GM18907 (cell line): ENCODE results near the gene MUC5B.
"Not testable (repeated sequence)": the region's sequence is repeated elsewhere in the genome, so short reads cannot be mapped to it uniquely, and the experiment has no call there.

ENCODE experiments used
- ATAC-seq: cut with Tn5 transposase; IDR thresholded peaks from one replicate; pipeline ENCODE4 v1.9.1; 2021; ENCODE audit warnings: mild to moderate bottlenecking, moderate library complexity; ENCODE audit not compliant: unreplicated experiment

The MUC5B gene

DNA sequence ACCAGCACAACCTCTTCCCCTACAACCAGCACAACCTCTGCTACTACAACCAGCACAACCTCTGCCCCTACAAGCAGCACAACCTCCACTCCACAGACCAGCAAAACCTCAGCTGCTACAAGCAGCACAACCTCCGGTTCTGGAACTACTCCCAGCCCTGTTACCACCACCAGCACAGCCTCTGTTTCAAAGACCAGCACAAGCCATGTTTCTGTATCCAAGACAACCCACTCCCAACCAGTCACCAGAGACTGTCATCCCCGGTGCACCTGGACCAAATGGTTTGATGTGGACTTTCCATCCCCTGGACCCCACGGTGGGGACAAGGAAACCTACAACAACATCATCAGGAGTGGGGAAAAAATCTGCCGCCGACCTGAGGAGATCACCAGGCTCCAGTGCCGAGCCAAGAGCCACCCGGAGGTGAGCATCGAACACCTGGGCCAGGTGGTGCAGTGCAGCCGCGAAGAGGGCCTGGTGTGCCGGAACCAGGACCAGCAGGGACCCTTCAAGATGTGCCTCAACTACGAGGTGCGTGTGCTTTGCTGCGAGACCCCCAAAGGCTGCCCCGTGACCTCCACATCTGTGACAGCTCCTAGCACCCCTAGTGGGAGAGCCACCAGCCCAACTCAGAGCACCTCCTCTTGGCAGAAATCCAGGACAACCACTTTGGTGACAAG is 34.3 kb upstream of the MUC5B start:
- ATAC-seq = not testable (repeated sequence)

DNA sequence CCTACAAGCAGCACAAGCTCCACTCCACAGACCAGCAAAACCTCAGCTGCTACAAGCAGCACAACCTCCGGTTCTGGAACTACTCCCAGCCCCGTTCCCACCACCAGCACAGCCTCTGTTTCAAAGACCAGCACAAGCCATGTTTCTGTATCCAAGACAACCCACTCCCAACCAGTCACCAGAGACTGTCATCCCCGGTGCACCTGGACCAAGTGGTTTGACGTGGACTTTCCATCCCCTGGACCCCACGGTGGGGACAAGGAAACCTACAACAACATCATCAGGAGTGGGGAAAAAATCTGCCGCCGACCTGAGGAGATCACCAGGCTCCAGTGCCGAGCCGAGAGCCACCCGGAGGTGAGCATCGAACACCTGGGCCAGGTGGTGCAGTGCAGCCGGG is 33.0 kb upstream of the MUC5B start:
- ATAC-seq = not testable (repeated sequence)

DNA sequence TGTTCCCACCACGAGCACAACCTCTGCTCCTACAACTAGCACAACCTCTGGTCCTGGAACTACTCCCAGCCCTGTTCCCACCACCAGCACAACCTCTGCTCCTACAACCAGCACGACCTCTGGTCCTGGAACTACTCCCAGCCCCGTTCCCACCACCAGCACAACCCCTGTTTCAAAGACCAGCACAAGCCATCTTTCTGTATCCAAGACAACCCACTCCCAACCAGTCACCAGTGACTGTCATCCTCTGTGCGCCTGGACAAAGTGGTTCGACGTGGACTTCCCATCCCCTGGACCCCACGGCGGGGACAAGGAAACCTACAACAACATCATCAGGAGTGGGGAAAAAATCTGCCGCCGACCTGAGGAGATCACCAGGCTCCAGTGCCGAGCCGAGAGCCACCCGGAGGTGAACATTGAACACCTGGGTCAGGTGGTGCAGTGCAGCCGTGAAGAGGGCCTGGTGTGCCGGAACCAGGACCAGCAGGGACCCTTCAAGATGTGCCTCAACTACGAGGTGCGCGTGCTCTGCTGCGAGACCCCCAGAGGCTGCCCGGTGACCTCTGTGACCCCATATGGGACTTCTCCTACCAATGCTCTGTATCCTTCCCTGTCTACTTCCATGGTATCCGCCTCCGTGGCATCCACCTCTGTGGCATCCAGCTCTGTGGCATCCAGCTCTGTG is 30.9 kb upstream of the MUC5B start:
- not testable (repeated sequence) for ATAC-seq

DNA sequence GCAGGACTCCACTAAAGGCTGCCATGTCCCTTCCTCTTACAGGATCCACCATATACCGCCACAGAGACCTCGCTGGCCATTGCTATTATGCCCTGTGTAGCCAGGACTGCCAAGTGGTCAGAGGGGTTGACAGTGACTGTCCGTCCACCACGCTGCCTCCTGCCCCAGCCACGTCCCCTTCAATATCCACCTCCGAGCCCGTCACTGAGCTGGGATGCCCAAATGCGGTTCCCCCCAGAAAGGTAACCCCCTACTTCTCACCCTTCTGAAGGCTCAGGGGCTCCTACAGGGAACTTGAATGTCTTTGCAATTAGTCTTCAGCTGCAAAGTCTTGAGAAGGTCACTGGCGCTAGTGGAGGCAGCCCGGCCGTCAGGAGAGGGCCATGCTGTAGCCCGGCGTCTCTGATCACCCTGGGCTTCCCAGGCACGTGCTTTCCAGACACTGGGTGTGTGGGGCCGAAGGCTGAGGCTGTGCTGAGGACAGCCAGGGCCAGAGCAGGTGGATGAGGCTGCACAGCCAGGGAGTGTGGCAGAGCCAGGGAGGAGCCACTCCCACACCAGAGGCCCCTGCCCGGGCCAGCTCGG is 30.0 kb upstream of the MUC5B start:
- no peak for ATAC-seq

DNA sequence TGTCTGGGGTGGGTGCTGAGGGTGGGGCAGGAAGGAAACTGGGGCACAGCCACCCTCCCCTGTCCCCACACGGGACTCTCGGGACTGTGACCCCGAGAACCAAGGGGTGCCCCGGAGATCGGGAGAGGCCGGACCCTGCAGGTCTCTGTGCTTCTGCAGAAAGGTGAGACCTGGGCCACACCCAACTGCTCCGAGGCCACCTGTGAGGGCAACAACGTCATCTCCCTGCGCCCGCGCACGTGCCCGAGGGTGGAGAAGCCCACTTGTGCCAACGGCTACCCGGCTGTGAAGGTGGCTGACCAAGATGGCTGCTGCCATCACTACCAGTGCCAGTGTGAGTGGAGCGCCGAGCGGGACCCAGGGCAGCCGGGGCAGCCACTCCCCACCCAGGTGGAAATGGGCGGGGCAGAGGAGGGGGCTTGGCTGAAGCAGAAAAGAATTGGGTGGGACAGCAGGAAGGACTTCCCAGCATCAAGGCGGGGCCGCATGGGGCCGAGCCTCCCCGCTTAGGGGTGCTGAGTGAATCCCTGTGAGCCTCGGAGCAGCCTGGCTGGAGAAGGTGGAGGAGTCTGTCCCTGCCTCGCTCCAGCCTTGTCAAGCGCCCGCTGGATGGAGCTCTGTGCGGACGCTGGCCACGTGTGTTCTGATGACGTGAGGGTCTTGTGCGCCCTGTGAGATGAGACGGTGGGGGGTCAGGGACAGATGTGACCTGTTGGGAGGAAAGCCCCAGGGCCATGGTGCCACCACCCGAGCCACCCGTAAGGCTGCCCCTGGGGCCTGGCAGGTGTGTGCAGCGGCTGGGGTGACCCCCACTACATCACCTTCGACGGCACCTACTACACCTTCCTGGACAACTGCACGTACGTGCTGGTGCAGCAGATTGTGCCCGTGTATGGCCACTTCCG is 29.3 kb upstream of the MUC5B start:
- ATAC-seq = no peak

DNA sequence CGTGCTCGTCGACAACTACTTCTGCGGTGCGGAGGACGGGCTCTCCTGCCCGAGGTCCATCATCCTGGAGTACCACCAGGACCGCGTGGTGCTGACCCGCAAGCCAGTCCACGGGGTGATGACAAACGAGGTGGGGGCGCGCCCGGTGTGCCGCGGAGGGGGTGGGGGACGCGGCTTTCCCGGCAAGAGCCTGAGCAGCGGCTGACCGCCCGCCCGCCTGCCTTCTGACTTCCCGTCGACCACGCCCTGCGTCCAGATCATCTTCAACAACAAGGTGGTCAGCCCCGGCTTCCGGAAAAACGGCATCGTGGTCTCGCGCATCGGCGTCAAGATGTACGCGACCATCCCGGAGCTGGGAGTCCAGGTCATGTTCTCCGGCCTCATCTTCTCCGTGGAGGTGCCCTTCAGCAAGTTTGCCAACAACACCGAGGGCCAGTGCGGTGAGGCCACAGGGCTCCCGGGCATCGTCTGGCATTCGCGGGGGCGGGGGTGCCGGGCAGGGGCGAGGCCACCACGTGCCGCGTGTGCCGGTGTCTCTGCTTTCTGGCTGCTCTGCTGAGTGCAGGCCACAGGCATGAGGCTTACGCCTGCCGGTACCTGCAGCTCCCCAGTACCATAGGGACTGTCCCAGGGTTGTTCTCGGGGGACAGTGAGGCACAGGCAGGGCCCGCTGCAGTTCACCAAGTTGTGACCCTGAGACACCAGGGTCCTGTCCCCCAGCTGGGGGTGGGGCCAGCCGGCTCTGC is 28.5 kb upstream of the MUC5B start:
- ATAC-seq = no peak

DNA sequence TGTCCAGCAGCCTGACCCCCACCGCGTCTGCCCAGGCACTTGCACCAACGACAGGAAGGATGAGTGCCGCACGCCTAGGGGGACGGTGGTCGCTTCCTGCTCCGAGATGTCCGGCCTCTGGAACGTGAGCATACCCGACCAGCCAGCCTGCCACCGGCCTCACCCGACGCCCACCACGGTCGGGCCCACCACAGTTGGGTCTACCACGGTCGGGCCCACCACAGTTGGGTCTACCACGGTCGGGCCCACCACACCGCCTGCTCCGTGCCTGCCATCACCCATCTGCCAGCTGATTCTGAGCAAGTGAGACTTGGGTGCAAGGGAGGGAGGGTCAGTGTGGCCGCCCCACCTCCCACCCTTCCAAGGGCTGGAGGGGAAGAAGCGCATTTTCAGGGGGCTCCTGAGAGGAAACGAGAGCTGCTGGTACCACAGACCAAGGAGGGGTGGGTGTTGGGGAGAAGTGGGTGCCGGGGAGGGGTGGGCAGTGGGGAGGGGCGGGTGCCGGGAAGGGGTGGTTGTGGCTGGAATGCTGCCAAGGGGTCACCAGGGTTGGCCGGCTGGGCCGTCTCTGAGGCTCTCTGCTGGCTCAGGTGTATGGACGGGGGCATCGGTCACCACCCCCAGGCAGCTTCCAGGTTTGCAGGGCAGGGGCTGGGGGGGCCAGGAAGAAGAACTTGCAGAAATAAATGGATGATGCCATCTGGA is 27.7 kb upstream of the MUC5B start:
- ATAC-seq = no peak

GRCh38 chr11:1195682-1196515 is 27.0 kb upstream of the MUC5B start:
- no peak for ATAC-seq

DNA sequence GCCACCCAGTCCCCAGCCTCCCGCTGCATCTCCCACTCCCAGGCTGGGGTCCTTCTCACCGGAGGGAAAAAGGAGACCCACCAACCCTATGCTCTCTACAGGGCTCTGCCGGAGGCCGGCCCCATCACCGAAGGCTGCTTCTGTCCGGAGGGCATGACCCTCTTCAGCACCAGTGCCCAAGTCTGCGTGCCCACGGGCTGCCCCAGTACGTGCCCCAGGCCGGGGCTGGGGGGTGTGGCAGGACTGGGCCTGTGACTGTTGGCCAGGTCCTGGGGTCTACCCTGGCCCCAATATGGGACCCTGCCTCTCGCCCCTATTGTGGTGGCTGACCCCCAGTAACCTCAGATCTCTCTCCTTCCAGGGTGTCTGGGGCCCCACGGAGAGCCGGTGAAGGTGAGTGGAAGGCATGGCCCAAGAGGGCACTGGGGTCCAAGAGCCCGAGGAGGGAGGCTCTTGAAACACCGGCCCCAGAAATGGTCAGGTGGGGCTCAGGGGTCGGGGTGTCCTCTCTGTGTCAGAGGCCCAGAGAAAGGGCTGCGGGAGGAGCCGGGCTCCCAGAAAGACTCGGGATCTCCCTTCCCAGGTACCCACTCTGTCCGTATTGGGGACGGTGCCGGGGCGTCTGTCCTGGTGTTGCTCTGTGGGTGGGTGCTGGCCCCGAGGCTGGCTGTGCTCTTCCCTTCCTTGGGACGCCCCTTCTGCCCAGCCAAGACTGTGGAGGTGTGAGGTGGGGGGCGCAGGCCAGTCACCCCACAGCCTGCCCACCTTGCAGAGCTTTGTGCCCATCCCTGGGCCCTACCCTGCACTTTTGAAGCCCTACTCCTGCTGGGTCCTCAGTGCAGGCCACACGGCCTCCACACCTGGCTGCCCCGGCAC is 26.1 kb upstream of the MUC5B start:
- ATAC-seq = no peak

DNA sequence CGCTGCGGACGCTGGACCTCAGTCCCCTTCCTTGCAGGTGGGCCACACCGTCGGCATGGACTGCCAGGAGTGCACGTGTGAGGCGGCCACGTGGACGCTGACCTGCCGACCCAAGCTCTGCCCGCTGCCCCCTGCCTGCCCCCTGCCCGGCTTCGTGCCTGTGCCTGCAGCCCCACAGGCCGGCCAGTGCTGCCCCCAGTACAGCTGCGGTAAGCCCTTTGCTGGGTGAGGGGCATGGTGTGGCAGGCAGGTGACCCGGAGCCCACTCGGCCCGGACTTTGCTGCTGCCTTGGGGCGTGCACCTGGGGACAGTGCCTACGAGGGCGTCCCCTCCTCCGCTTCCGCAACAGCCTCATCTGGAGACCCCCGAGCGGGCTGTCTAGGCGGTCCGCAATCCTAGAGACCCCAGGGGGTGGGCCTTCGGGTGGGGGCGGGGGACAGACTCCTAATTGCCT is 25.4 kb upstream of the MUC5B start:
- no peak for ATAC-seq

- ATAC-seq = no peak
Measured at GRCh38 chr11:1197886-1198560, 24.8 kb upstream of the MUC5B start.

- ATAC-seq = no peak
Measured at GRCh38 chr11:1198561-1199240, 24.2 kb upstream of the MUC5B start.

DNA sequence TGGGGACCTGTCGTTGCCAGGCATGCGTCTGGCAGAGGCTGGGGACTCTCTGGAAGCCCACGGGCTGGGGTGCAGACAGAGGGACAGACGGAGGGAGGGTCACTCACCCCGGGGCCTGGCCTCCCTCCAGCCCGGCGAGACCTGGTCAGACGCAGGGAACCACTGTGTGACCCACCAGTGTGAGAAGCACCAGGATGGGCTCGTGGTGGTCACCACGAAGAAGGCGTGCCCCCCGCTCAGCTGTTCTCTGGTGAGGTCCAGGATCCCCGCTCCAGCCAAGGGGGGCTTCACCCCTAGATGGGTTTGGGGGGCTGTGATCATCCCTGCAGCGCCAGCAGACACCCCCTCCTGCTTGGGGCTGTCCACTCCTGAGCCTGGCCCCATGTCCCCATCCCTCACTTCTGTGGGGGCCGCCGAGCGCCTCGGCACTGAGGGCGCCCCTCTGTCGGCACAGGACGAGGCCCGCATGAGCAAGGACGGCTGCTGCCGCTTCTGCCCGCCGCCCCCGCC is 23.6 kb upstream of the MUC5B start:
- no peak for ATAC-seq

GRCh38 chr11:1199751-1200610 is 22.9 kb upstream of the MUC5B start:
- no peak for ATAC-seq

- no peak for ATAC-seq
Measured at GRCh38 chr11:1200611-1201191, 22.2 kb upstream of the MUC5B start.
